GM21390 (cell line): ENCODE results near the gene NFIX.

Experiments
- ATAC-seq: cut with Tn5 transposase; IDR thresholded peaks from one replicate; pipeline ENCODE4 v1.9.1; 2021; ENCODE audit not compliant: unreplicated experiment

Gene NFIX

GRCh38 chr19:13033819-13034611, 38.7 kb downstream of the NFIX start:
- no peak for ATAC-seq

GRCh38 chr19:13034636-13035035, 39.4 kb downstream of the NFIX start:
- ATAC-seq, result no peak

GRCh38 chr19:13035820-13036365, 40.6 kb downstream of the NFIX start:
- ATAC-seq, result no peak

- no peak for ATAC-seq
Observed at GRCh38 chr19:13036366-13036976, 41.2 kb downstream of the NFIX start.

GRCh38 chr19:13037161-13037560, 41.9 kb downstream of the NFIX start:
- ATAC-seq, result no peak

GRCh38 chr19:13037731-13038130, 42.5 kb downstream of the NFIX start:
- no peak for ATAC-seq

GRCh38 chr19:13038306-13039210, 43.3 kb downstream of the NFIX start:
- ATAC-seq, result no peak

GRCh38 chr19:13039211-13039789, 44.0 kb downstream of the NFIX start:
- no peak for ATAC-seq

- no peak for ATAC-seq
Observed at GRCh38 chr19:13040232-13040947, 45.1 kb downstream of the NFIX start.

- ATAC-seq, result no peak
Observed at GRCh38 chr19:13040948-13041292, 45.6 kb downstream of the NFIX start.

GRCh38 chr19:13042443-13043130, 47.3 kb downstream of the NFIX start:
- ATAC-seq, result no peak

GRCh38 chr19:13043285-13043684, 48.0 kb downstream of the NFIX start:
- no peak for ATAC-seq

- ATAC-seq, result no peak
Observed at GRCh38 chr19:13044231-13044836, 49.1 kb downstream of the NFIX start.

- no peak for ATAC-seq
Observed at GRCh38 chr19:13045812-13046211, 50.5 kb downstream of the NFIX start.

GRCh38 chr19:13047374-13047773, 52.1 kb downstream of the NFIX start:
- ATAC-seq, result no peak

- no peak for ATAC-seq
Observed at GRCh38 chr19:13050274-13050673, 55.0 kb downstream of the NFIX start.

- ATAC-seq, result no peak
Observed at GRCh38 chr19:13051557-13052165, 56.4 kb downstream of the NFIX start.

GRCh38 chr19:13052447-13053175, 57.3 kb downstream of the NFIX start:
- ATAC-seq, result no peak
